ENCODE measurements around the gene SLC66A2.

DNA sequence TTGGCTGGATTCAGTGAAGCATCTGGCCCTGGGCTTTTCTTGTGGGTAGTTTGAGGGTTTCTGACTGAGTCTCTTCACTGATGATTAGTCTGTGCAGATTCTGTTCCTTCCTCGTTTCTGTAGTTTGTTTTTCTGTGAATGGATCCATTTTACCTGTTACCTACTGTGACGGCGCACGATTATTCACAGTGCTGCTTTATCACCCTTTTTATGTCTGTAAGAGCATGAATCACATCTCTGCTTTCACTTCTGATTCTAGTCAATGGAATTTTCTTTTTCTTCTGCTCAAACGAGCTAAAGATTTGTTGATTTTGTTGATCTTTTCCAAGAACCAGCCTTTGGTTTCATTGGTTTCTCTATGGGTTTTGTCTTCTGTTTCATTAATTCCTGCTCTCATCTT is 60.8 kb downstream of the SLC66A2 start:
- TF ChIP-seq ZNF354B (CRISPR knock-in tag; IDR thresholded peaks at IDR 0.05) (no peak), ZNF205 (CRISPR knock-in tag; IDR thresholded peaks at IDR 0.05) (no peak), BCL6 (CRISPR knock-in tag; IDR thresholded peaks at IDR 0.05) (no peak), SMAD9 (CRISPR knock-in tag; IDR thresholded peaks at IDR 0.05) (no peak), SUZ12 (IDR thresholded peaks at IDR 0.05; ENCODE audit: low read depth, low read length) (no peak), FOSL2 (CRISPR knock-in tag; IDR thresholded peaks at IDR 0.05) (no peak)
- TF ChIP-seq, protein P1, sequence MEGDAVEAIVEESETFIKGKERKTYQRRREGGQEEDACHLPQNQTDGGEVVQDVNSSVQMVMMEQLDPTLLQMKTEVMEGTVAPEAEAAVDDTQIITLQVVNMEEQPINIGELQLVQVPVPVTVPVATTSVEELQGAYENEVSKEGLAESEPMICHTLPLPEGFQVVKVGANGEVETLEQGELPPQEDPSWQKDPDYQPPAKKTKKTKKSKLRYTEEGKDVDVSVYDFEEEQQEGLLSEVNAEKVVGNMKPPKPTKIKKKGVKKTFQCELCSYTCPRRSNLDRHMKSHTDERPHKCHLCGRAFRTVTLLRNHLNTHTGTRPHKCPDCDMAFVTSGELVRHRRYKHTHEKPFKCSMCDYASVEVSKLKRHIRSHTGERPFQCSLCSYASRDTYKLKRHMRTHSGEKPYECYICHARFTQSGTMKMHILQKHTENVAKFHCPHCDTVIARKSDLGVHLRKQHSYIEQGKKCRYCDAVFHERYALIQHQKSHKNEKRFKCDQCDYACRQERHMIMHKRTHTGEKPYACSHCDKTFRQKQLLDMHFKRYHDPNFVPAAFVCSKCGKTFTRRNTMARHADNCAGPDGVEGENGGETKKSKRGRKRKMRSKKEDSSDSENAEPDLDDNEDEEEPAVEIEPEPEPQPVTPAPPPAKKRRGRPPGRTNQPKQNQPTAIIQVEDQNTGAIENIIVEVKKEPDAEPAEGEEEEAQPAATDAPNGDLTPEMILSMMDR (CRISPR knock-in tag; IDR thresholded peaks at IDR 0.05): no peak
- TF ChIP-seq, protein P2, sequence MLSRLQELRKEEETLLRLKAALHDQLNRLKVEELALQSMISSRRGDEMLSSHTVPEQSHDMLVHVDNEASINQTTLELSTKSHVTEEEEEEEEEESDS (CRISPR knock-in tag; IDR thresholded peaks at IDR 0.05; ENCODE audit: borderline replicate concordance): no peak
- TF ChIP-seq, protein P3, sequence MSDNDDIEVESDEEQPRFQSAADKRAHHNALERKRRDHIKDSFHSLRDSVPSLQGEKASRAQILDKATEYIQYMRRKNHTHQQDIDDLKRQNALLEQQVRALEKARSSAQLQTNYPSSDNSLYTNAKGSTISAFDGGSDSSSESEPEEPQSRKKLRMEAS (IDR thresholded peaks at IDR 0.05): no peak
- TF ChIP-seq, protein P4, sequence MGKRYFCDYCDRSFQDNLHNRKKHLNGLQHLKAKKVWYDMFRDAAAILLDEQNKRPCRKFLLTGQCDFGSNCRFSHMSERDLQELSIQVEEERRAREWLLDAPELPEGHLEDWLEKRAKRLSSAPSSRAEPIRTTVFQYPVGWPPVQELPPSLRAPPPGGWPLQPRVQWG (CRISPR knock-in tag; IDR thresholded peaks at IDR 0.05; ENCODE audit: borderline replicate concordance, low read depth): no peak
